Suppressor macrophage (primary cell): ENCODE results near the gene CFL2.
"Not testable (repeated sequence)": the region's sequence is repeated elsewhere in the genome, so short reads cannot be mapped to it uniquely, and the experiment has no call there.

ENCODE experiments used
- DNase-seq, 4 experiments: peaks; one replicate each; pipeline ENCODE4 v3.0.0-alpha.2; 2020 to 2022
- total RNA-seq, 17 experiments: gene quantifications; one replicate each; lab custom pipeline; 2026; ENCODE audit warnings: mixed read lengths in 6 of 17, inconsistent platforms in 3 of 17; lab: John Stamatoyannopoulos, UW

Gene CFL2
- total RNA-seq, result 1.9 to 19.7 (median 11.3) reads per million in 17 experiments

DNA sequence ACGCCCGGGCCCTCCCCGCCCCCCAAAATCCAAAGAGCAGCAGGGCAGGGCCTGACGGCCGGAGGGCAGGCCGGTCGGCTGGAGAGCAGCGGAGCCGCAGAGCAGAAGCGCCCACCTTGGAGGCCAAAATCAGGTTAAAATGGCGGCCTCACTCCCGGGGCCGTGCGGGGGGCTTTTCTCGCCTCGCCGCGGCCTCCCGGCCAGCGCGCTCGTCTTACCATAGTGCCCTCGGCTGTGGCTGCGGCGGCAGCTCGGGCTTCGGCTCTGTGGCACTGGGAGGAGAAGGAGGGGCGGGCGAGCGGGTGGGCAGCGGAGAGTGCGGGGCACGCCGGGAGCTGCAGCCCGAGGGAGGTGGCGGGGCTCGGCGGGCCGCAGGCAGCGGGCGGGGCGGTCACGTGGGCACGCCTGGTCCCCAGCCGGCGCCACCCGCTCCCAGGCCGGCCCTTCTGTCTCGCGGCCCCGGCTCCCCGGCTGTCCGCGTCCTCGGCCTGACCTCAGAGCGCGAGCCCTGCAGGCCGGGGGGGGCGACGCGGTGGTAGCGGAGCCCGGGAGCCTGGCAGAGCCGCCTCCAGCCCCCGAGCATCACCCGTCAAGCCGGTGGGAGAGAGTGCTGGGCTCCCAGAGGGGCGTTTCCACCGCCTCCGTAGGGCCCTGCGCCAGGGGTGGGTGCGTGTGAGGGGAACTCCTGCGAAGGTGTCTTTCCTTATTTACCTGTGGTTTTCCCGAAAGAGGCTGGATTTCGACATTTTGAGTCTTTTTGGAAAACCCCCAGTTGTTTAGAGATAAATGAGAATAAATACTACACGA, at the start of gene CFL2:
CFL2 (minus strand) TSS at position 274 of the 807 bp plus-strand sequence; CDS start at position 221, 53 bp downstream.
- peak; percentile 80 to 93 (median 86) for DNase-seq

DNA sequence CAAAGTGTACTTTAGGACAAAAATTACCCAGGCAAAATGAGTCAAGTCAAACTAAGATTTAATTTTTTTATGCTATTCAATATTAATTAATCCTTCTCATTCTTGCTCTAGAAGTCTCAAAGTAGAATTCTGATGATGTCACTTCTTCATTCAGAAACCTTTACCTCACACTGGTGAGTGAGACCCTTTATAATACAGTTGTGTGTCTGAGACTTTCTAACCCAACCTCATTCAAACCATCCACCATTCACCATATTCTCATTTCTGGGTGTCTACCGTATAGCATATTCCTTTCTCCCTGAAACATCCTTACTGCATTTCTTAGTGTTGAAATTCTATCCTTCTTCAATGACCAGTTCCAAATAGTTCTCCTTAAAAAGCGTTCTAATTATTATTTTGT, 40.8 kb upstream of the CFL2 start:
- DNase-seq, result no peak

DNA sequence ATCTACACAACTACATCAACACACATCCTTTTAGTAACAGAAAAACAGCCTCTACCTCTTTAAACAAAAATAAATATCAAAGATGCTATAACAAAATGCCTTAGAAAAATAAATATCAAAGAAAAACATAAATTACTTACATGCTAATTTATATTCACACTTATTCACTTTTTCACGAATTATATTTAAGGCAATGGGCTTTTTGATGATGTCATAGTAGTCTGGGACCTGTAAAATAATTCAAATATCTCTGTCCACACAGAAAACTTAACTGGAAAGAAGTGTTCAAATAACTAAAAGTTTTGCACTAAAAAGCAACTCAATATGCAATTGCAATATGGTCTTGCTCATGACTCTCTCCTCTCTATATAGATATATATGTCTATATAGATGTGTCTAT, 40.3 kb upstream of the CFL2 start:
- DNase-seq, result no peak

DNA sequence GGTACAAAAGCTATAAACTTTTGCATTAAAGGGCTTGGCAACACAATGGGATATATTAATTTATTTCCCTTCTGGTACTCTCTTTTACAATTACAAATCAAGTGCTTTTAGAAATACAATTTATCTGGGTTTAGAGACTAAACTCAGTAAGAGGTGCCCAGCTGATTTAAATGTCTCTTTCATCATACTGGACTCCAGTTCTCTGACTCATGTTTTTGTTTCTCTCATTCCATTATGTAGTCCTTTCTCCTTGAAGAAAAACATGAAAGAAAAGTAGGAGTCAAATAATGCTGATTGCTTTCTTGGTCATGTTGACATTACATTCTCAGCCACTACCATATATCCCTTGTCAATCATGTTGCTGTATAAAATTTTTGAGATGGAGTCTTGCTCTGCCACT, 36.3 kb upstream of the CFL2 start:
- no peak for DNase-seq

DNA sequence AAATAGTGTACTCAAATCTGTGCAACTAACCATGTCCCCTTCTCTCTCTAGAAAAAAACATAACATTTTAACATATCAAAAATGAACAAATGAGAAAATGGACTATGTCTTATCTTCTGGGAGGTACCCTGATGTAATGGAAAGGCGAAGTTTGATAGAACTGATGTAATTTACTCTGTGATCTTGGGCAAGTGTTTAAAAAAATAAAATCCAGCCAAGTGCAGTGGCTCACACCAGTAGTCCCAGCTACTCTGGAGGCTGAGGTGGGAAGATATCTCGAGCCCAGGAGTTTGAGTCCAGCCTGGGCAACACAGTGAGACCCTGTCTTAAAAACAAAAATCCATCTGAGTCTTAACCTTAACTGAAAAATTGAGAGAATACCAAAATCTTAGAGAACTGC, 35.8 kb upstream of the CFL2 start:
- DNase-seq, result no peak

DNA sequence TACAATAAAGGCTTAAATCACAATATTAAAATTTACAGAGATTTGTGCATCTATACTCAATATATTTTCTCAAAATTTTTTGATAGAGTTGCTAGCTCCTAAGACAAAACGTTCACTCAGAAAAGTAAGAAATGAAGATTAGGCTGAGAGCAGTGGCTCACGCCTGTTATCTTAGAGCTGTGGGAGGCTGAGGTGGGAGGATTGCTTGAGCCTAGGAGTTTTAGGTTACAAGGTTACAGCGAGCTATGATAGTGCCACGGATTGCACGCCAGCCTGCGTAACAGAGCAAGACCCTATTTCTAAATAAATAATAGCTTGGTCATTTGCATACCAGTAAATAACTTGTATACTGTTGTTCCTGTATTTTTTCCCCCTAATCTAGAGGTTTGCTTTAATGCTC, 35.0 kb upstream of the CFL2 start:
- no peak for DNase-seq

DNA sequence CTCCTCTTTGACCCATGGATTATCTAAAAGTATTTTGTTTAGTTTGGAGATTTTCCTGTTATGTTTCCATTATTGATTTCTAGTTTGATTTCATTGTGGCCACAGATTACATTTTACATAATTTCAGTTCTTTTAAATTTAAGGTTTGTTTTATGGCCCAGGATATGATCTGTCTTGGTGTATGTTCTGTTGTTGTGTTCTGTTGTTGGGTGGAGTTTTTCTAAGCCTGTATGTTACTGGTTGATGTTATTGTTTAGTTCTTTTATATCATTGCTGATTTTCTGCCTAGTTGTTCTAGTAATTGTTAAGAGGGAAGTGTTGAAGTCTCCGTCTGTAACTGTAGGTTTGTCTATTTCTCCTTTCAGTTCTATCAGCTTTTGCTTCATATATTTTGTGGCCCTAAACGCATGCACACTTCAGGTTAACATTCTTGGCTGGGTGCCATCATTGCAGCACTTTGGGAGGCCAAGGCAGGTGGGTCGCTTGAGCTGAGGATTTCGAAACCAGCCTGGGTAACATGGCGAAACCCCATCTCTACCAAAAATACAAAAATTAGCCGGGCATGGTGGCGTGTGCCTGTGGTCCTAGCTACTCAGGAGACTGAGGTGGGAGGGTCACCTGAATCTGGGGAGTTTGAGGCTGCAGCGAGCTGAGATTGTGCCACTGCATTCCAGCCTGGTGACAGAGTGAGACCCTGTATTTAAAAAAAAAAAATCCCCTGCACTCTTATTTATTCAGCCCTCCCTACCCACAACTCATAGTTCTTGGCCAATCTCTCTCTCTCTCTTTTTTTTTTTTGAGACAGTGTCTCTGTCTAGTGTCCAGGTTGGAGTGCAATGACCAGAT, 28.1 kb upstream of the CFL2 start:
- DNase-seq, result peak in 2 of 4 experiments; percentile 3 to 26

- DNase-seq, result peak in 2 of 4 experiments; percentile 6 to 14
Measured at GRCh38 chr14:34741840-34742239, 27.4 kb upstream of the CFL2 start.

GRCh38 chr14:34740139-34740538, 25.7 kb upstream of the CFL2 start:
- not testable (repeated sequence) for DNase-seq

- DNase-seq, result not testable (repeated sequence)
Measured at GRCh38 chr14:34737079-34737478, 22.7 kb upstream of the CFL2 start.

GRCh38 chr14:34733245-34733644, 18.9 kb upstream of the CFL2 start:
- no peak for DNase-seq

- no peak for DNase-seq
Measured at GRCh38 chr14:34732802-34733201, 18.4 kb upstream of the CFL2 start.

DNA sequence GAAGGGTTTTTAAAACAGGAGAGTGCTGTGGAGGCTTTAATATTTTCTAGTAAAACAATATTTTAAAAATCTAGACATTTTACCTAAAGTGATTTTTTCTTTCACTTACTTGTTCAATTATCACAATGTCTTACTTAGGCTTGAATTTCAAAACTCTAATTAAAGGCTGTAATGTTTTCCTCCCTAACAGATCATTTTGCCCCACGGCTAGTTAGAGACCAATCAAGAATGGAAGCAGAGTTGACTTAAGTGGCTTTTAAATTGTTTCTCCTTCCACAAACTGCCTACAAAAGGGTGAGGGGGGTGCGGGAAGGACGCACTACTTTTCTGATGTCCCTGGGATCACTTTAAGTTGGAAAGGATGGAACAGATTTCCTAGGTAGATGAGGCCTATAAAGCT, 9.5 kb upstream of the CFL2 start:
- DNase-seq, result no peak

- peak; percentile 61 to 73 (median 68) for DNase-seq
Measured at GRCh38 chr14:34722723-34723545, 8.5 kb upstream of the CFL2 start.

DNA sequence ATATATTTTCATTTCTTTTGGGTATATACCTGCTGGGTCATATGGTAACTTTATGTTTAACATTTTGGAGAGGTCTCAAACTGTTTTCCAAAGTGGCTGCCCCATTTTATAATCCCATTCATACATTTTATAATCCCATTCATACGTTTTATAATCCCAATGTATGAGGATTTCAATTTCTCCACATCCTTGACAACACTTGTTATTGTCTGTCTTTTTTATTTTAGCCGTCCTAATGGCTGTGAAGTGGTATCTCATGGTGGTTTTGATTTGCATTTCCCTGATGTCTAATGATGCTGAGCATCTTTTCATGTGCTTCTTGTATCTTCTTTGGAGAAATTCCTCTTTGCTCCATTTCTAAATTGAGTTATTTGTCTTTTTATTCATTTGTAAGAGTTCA, 6.7 kb upstream of the CFL2 start:
- no peak for DNase-seq

- DNase-seq, result no peak
Measured at GRCh38 chr14:34718750-34719304, 4.4 kb upstream of the CFL2 start.

DNA sequence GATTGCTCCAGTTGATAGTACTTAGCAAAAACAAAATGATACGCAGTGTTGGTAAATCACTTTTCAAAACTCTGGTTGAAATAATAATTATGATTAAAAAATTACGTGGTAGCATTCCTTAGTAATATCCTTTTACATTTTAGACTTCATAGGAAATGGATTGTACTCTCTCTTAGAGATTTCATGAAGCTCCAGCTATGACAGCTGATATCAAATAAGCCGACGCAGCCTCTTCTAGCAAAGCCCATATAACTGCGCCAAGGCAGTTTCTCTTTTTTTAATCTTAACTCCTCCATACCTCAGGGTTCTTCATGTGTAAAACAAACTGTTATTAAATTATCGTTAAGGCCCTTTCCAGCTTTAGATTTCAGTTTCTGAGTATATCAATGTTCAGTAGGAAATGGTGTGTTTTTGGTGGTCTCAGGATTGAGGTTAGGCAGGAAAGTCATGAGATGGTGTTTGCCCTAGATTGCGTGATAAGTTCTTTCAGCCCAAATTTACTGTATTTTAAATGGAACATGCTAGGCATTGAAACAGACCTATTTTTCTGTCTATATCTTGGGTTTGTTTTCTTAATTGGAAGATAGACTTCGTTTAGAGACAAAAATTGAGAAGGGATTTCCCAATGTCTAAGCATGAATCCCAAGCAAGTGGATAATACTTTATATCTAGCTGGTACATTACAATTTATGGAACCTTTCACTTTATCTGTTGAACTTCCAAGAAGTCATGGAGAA, 902 bp upstream of the CFL2 start:
- peak in 3 of 4 experiments; percentile 7 to 28 (median 12) for DNase-seq

DNA sequence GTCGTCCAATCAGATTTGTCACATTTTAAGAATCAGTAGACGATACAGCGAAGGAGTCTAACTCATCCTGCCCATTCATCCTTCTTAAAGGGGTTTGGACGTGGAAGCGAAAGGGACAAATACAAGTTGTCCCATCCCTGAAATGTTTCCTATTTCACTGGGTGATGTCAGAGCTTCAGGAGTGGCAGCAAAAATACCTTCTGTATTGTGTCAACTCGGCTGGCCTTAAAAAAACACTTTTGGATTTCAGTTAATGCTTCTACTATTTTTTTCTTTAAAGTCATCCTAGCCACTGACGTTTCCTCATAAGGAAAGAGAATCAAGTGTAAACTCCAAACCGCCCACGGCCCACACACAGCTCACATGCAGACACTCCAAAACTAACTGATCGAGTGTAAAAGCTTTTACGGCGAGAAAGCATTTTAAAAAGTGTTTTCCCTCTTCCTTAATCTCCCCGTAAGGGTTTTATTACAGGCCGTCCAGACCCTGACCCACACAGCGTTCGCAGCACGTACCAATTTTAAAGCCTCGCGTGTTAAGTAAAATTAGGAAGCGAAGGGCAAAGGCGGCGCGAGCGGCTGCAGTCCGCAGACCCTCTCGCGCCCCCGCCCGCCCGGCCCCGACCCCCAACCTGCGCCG, 593 bp downstream of the CFL2 start:
- peak; percentile 51 to 78 (median 75) for DNase-seq

DNA sequence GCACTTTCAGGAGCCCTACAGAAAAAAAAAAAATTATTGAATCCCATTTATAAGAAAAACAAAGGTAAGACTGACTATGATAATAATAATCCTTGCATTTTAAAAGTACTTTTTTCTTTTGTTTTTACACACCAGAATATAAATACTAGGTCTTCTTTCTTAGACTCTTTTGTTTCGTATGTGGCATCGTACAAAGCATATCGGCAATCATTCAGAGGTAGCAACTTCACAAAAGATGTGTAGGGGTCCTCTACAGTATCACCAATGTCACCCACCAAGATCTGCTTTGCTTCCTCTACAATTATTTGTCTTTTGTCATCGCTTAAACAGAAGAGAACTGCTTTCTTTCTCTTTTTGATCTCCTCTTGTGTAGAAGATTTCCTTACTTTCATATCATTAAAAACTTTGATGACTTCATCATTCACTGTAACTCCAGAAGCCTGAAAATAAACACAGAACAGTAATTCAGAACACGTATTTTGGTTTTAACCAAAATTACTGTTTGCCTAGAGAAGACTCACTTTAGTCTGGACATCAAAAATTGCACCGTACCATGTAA, 1.2 kb downstream of the CFL2 start:
- no peak for DNase-seq

DNA sequence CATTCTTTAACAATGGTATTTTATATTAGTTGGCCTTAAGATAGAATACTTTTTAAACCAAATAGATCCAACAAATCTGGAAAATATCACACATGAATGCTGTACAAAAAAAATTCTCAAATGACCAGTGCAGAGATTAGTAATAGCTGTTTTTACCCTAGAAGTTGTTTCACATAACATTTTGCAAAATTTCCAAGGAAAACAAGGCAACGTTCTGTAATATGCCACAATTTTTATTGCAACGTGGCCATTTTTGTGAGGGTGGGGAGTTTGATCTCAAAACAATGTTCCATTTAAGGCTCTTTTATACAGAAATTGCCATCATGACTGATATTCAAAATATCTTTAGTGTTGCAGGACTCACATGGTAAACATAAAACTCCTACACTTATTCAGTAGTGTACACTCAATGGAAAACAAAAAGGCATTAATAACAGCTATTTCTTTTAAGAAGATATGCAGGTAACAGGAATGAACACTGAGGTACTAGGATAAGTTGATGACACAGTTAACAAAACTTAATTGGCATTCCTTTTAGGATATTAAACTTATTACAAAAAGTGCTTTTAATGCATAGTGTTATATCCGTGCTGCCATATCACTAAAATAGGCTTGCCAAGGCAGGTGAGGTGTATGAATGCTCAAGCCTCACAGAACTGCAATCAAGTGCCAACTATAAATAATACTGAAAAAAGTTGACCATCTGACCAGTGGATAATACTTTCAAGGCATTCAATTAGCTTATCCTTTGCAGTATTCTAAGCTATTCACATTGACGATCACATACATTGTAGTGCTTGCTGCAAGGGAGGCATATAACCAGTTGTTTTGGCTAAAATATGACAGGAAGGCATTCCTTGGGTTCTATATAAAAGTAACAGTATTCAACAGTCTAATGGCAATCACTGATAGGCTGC, 2.3 kb downstream of the CFL2 start:
- no peak for DNase-seq
